Breast epithelium (tissue), 3 donors: ENCODE results near the gene CCDC7.
"Not testable (repeated sequence)": the region's sequence is repeated elsewhere in the genome, so short reads cannot be mapped to it uniquely, and the experiment has no call there.

ENCODE experiments used
- POLR2A ChIP-seq: fragments of 450-650 bp; IDR thresholded peaks from one replicate; pipeline ENCODE4 v1.6.1; 2016; ENCODE audit warnings: antibody characterized with exemption, mild to moderate bottlenecking, moderate library complexity
- POLR2AphosphoS5 ChIP-seq, 3 donors: sonication (generic); formaldehyde crosslinking; IDR thresholded peaks; one replicate each; pipeline ENCODE4 v1.6.1; 2017; ENCODE audit warnings: antibody characterized with exemption in 3 of 3
- TF ChIP-seq, protein P1 (sequence below), 3 donors: fragments of 450-650 bp; IDR thresholded peaks; one replicate each; pipeline ENCODE4 v1.5.1; 2016 to 2017; ENCODE audit warnings: antibody characterized with exemption in 3 of 3, mild to moderate bottlenecking in 3 of 3, moderate library complexity in 3 of 3

DNA sequence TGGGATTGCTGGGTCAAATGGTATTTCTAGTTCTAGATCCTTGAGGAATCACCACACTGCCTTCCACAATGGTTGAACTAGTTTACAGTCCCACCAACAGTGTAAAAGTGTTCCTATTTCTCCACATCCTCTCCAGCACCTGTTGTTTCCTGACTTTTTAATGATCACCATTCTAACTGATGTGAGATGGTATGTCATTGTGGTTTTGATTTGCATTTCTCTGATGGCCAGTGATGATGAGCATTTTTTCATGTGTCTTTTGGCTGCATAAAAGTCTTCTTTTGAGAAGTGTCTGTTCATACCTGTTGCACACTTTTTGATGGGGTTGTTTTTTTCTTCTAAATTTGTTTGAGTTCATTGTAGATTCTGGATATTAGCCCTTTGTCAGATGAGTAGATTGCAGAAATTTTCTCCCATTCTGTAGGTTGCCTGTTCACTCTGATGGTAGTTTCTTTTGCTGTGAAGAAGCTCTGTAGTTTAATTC, 37.1 kb downstream of the CCDC7 start:
- TF ChIP-seq, protein P1, sequence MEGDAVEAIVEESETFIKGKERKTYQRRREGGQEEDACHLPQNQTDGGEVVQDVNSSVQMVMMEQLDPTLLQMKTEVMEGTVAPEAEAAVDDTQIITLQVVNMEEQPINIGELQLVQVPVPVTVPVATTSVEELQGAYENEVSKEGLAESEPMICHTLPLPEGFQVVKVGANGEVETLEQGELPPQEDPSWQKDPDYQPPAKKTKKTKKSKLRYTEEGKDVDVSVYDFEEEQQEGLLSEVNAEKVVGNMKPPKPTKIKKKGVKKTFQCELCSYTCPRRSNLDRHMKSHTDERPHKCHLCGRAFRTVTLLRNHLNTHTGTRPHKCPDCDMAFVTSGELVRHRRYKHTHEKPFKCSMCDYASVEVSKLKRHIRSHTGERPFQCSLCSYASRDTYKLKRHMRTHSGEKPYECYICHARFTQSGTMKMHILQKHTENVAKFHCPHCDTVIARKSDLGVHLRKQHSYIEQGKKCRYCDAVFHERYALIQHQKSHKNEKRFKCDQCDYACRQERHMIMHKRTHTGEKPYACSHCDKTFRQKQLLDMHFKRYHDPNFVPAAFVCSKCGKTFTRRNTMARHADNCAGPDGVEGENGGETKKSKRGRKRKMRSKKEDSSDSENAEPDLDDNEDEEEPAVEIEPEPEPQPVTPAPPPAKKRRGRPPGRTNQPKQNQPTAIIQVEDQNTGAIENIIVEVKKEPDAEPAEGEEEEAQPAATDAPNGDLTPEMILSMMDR (IDR thresholded peaks at IDR 0.05): not testable (repeated sequence)
- TF ChIP-seq POLR2A; POLR2AphosphoS5 (IDR thresholded peaks at IDR 0.05): not testable (repeated sequence)
